Left forelimb (tissue), 1 donor: ENCODE measurements around the gene CA5A.
"Not testable (repeated sequence)": the region's sequence is repeated elsewhere in the genome, so short reads cannot be mapped to it uniquely, and the experiment has no call there.

ENCODE experiments used
- DNase-seq: peaks from one replicate; pipeline ENCODE4 v3.0.0-alpha.2; 2018; ENCODE audit warnings: low spot score

Gene CA5A

DNA sequence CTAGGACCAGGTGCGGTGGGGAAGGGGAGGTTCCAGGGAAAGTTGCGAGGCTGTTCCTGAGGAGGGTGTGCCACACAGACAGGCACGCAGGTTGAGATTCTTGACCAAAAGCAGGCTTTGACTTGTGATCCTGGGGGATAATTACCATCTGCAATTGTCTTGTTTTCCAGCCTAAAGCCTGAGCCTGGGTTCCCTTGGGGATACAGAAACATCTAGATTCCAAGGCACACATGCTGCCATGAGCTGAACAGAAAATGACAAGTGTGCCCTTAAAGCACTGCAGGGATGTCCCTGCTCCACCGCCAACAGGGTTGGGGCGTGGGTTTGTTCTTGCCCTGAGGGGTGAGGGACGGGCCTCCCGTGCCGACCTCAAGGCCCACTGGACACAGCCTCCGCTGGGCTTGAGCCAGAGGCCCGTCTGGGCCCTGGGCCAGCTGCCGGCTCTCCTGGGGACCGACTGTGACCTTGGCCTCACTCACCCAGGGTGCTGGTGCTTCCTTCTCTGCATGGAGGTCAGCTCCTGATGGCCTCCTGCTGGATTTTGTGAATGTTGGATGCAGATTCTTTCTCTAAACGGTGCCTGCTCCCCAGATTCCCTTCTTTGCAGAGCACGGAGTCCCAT lies 14.0 kb downstream of the CA5A start:
- DNase-seq: no peak

DNA sequence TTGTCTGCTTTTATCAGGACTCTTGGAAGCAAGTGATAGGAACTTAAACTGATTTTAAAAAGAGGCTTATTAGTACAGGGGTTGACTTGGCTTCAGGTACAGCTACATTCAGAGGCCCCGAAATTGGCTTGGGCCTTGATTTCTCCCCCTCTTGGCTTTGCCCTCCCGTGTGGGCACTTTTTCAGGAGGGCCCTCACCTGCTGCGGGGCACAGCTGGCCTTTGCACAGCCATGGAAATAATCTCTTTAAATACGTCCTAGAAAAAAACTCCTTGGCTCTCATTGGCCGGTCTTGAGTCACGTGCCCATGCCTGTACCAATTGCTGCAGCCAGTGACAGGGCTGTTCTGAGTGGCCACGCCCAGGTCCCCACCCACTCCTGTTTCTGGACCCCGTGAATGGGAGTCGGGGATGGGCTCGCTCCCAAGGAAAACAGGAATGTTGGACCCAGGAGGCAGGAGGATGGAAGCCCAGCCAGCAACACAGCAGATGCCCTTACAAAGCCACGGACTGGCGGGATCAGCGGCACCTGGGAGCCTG lies 15.0 kb downstream of the CA5A start:
- no peak for DNase-seq

DNA sequence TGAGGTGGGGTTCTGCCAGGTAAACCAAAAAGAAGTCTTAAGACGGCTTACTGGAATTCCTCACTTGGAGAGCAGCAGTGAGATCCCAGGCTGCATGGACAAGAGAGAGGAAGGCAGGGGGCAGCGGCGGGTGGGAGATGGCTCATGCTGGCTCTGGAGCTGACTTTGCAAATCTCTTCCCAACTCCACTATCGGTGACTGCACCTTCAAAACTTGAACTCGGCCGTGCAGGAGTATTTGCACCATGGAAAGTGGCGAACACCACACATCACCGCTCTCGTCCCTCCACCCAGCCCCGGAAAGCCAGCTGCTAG lies 16.7 kb downstream of the CA5A start:
- no peak for DNase-seq

DNA sequence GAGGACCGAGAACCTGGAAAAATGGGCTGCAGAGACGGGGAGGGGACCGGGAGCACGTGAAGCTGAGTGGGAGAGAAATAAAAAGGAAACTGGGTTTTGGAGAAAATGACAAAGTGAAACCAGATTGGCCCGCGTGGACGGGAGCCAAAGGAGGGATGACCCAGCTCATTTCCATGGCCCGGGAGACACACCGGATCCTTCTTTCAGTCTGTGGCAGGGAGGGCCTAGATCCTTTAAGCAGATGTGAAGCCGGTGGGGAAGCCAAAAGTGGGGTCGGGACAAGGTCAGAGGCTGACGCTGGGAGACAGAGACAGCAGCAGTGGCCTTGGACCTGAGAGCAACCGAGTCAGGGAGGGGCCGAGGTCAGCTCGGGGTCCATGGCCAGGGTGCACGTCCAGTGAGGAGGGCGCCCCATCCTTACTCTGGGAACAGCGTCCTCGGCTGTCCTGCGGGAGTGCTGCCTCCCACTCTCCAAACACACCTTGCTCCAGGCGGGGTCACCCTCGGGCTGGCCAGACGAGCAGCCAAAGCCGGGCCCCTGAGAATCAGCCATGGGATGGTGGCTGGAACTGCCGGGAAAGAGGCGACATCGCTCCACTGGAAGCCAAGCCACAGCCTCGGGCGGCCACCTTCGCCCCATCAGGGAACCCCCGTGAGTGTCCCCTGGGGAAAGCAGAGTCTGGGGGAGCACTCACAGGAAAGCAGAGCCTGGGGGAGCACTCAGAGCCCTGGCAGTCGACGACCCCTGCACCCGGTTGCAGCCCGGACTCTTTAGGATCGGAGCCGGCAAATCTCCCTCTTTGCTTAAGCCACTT lies 17.3 kb downstream of the CA5A start:
- DNase-seq: peak; percentile 83

DNA sequence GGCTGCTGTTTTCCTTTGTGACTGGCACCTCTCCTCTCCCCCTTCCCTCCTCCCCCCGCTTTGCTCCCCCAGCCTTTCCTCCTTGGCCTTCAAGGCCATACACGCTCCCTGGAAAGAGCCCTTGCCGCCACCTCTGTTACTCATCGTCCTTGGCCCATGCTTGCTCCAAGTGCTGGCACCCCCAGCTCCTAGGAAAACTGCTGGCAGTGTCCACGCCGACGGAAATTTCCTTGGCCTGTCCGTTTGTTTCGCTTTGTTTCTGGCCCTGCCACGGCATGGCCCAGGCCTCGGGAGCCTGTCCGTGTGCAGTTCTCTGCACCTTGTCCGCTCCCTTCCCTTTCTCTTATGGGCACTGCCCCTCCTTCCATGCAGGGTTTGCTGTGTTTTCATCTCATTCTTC lies 18.0 kb downstream of the CA5A start:
- DNase-seq: no peak

DNA sequence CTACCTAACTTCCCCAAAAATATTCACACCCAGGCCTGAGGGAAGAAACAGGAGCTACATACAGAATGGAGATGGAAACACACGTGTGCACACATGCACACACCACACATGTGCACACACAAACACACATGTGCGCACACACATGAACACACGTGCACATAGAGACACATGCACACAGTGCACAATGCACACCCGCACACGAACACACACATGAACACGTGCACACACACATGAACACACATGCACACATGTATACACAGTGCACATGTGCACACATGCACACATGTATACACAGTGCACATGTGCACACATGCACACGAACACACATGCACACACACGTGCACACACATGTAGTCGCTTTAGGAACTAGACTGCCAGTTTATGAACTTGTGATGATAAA lies 18.8 kb downstream of the CA5A start:
- DNase-seq: no peak

DNA sequence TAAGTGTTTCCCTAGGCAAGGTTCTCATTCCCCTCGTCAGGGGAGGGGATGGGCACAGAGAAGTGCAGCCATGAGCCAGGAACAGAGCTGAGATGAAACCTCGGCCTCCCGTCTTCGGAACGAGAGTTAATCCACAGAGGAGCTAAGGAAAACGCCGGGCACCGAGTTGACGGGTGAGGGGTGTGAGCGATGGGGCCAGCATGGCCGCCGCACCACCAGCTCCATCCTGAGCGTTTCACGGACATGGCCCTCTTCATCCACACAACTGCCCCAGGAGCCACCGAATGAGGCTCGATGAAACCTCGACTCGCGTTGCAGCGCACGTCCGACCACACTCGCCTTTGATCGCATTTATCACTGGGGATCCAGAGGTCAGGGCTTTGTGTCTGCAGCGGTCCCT lies 21.5 kb downstream of the CA5A start:
- DNase-seq: no peak

DNA sequence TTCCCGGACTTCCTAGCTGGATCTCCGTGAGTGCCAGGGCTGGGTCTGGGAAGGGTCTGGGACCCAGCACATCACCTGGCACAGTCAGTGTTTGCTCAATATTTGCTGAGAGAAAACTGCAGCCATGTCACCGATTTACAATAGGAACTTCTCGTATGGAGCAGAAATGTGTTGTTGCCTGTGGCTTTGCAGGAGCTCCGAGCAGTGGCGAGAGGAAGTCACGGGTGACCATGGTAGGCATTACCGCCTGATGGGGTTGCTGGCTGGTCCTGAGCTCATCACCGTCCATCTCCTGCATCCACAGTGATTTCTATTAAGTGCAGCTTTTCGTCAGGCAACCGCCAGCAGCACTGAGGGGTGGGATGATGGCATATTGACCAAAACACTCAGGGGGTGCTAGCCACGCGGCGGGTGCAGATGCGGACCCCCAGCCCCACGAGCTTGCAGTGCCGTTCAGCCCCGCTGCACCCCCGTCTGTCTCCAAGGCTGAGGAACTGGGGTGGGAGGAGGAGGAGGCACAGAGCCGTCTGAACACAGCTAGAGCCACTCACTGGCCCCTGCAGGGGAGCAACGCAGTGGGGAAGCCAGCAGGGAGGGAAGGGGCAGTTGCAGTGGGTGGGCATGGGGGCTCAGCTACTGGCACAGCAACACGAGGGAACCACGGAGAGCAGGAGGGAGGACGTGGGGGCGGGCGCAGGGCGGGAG lies 22.2 kb downstream of the CA5A start:
- not testable (repeated sequence) for DNase-seq

DNA sequence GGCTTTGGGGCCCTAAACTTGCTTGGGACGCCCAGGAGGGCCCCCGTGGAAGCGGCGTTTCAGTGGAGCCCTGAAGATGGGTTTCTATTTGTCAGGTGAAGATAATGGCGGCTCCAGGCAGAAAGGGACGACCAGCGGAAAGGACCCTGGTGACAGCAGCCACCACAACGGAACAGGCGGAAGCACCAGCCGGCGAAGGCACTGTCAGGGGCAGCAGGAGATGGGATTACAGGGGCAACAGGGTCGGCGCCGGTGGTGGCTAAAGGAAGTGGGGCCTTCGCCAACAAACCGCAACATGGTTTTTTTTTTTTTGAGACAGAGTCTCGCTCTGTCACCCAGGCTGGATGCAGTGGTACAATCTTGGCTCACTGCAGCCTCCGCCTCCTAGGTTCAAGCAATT lies 23.6 kb downstream of the CA5A start:
- DNase-seq: not testable (repeated sequence)

DNA sequence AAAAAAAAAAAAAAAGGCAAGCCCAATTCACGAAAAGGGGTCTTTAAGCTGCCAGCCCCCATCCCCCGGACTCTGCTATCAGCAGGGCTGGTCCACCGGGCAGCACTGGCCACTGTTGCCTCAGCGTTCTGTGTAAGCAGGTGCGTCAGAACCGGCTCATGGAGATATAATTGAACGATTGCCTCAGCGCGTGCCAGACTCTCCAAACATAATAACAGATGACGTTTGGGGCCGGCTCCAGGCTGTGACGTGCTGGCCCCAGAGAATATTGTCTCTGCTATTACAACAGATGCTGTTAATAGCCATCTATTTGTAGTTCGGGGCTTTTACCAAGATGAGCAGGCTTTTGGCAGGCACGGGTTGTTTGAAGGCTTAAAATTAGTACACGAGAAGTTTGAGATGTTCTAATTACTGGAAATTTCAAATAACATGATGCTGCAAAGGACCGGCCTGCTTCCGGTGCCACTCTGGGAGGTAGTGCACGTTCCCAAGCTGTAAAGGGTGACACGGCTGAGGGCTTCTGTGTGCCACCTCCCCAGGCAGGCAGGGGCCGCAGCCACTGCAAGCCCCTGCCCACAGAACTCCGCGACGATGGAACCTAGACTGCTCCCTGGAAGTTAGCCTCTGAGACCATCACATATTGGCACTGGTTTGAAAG lies 25.1 kb downstream of the CA5A start:
- DNase-seq: peak; percentile 78

DNA sequence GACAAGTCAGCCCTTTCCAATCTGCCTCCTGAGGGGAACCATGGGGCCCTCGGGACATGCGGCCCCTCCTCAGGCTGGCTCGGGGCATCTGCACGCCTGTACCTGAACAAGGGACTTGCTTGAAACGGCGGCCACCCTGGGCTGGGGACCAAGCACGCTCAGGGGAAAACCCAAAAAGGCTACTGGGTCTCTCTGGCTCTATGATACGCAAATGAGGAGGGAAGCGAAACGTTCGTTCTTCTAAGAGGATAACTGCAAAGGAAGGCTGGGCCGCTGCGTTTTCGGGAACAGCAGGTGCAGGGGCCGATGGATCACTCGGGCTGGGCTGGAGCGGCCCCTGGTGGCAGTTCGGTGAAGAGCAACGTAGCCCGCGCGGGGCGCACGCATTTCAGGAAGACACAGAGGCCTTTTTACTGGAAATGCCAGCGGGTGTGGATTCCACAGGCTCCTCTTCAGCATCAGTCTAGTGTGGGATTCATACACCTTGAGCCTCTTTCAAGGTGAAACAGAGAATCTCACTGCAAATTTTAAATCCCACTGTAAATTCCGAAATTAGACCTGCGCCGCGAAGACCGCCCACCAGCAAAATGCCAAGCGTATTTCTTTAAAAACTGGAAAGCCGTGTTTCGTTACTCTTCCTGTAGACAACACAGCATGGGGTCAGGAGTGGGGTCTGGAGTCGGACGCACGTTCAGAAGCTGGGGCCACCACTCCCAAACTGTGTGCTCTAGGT lies 27.0 kb downstream of the CA5A start:
- peak; percentile 78 for DNase-seq

DNA sequence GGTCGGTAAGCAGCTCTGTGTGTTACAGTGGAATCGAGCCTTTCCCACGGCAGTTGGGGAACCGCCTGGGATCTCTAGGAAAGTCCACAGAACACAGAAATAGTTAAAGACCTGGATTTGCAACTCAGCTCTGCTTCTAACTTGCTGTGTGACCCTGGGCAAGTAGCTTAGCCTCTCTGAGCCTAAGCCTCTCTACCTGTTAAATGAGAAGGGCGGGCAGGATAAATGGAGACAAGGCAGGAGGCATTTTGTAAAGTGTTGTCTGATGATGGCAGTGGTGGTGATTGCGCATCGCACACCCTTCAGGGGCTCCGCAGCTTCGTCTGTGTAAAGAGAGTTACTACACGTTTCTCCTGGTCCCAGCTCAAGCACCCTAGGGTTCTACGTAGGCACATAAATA lies 28.2 kb downstream of the CA5A start:
- not testable (repeated sequence) for DNase-seq

DNA sequence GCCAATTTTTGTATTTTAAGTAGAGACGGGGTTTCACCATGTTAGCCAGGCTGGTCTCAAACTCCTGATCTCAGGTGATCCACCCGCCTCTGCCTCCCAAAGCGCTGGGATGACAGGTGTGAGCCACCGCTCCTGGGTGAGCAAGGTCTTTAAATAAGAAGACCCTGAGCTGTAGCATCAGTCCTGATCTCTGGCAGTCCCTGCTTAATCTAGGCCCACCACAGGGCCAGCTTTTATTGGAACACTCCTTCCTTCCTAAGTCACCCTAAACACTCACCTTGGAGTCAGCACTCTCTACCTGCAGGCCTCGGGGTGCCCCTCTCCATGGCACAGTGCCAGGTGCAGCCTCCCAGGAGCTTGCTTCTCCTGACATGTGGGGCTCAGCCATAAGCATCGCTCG lies 30.8 kb downstream of the CA5A start:
- not testable (repeated sequence) for DNase-seq

DNA sequence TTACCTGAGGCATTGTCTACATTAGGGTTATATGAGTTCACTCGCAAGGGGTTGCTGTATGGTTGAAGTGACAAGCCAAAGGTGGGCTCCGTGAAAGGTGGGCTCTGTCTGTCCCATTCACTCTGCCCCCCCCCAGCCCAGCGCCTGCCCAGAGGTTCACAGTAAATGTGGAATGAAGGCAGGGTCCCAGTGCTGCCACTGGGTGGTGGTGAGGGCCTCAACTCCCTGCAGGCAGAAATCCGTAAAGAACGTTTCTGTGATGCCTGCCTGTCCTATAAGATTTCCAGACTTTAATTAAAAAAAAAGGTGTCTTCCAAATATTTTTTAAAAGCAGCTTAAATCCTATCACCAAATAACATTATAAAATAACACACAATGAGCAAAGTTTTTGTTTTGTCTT lies 31.4 kb downstream of the CA5A start:
- not testable (repeated sequence) for DNase-seq

DNA sequence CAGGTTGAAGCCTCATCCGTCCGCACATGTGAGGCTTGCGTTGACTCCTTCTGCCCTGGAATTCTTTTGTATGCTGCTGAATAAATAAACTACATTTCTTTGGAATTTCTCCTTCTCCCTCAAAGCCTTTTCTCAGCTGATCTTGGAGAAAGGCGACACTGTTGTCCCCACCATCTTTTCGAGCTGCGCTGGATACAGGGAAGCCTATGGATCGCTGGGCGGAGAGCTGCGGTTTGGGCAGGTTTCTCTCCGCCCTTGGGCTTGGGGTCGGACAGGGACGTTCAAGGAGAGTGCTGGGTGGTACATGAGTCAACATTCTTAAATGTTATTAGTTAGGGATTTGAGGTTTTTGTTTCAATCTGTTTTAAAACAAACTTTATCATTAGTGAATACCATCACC lies 35.8 kb downstream of the CA5A start:
- DNase-seq: not testable (repeated sequence)

DNA sequence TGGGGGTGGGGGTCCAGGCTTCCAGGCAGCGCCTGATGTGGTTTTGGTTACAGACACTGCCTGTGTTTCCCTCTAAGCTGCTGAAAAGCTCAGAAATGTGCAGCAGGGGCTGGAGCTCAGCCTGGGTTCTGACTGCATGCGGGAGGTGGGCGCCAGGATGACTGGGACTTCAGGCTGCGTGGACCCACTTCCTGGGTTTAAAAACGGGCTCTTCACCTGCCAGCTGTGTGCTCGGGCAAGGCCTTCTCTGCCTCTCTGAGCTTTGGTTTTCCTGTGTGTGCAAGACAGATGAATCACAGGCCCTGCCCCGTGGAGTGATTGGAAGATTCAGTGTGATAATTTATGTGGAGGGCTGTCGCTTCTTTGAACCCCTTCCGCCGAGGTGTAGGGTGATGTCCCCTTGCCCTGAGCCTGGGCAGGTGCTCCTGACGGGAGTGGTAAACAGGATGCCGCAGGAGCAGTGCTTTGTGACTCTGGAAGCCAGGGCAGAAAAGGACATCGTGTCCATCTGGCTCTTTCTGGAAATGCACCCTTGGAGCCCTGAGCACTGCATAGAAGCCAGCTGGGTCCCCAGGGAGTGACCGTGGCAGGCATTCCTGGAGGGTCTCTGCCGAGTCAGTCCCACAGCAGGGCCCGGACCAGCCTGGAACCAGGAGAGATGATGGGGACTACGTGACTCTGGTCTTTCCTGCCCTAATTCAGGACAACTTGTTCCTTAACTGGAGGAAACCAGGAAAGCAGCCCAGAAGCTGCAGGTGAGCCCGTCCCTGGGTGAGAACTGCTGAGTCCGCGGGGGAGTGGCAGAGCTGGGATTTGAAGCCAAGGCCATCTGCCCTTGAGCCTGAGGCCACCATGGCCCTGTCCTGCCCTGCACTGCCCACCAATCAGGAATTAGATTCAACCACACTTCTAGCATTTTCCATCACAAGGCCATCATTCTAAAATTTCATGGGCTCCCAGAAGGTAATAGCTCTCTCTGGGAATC lies 38.5 kb downstream of the CA5A start:
- DNase-seq: no peak

DNA sequence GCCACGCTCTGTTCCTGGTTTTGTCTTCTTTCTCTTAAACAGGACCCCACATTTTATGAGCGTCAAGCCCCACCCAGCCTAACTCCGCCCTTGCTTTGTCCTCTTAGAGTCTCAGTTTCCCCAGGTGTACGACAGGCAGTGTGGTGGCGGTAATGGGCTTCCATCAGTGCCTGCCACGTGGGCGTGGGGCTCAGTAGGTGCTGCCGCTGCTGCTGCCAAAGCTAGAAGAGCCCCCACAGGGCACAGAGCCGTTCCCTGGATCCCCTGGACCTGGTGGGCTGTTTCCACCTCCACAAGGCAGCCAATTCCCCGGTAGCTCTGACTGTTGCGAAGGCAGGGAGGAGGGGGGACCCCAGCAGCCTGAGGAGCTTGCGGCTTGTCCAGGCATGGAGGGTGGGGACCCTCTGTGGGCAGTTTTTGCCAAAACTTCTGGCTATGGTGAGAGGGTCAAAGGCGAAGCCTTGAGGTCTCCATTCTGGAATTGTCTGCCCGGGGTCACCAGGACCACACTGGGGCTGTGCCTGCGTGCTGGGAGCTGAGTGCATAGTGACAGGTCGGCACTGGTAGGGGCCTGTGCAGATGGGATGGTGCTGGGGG lies 39.3 kb downstream of the CA5A start:
- DNase-seq: not testable (repeated sequence)

DNA sequence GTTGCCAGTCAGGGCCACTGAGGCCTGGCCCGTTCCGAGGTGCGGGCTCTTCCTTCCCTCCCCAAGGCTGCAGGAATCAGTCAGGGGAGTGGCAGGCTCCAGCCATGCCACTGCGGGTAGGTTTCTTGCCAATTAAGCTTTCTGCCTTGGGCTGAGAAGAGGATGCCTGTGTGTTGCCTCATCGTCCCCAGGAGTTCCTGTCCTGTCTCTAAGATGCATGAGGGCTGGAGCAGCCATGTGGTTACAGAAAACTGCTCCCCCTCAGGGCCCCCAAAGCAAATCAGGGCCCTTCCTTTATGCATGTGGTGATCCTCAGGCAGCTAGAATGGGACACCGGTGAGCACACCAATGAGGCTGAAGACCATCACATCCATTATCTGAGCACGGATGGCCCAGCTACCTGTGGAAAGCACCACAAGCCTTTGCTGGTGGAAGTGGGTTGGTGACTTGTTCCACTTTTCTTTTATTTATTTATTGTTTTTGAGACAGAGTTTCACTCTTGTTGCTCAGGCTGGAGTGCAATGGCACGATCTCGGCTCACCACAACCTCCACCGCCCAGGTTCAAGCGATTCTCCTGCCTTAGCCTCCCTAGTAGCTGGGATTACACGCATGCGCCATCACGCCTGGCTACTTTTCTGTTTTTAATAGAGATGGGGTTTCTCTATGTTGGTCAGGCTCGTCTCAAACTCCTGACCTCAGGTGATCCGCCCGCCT lies 40.0 kb downstream of the CA5A start:
- not testable (repeated sequence) for DNase-seq

DNA sequence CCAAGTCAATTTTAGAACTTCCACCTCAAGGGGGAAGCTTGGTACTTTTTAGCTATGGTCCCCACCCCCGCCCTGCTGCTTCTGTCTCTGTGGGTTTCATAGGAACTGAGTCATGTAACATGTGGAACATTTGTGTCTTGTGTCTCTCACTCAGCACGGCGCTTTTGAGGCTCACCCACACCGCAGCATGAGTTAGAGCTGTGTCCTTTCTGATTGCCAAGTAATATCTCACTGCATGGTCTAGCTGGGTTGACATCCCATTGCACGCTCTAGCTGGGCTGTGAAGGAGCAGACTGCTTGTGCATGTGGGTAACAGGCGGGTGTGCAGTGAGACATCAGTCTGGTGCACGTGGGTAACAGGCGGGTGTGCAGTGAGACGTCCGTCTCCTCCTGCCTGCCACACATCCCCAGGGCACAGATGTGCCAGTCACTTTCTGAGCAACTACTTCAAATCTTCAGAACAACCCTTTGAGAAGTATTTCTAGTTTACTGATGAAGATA lies 40.6 kb downstream of the CA5A start:
- DNase-seq: no peak
